GM18498 (cell line): Measurements from ENCODE around the gene ACSM3.
"Not testable (repeated sequence)": the region's sequence is repeated elsewhere in the genome, so short reads cannot be mapped to it uniquely, and the experiment has no call there.

Source experiments
- ATAC-seq: cut with Tn5 transposase; IDR thresholded peaks from one replicate; pipeline ENCODE4 v1.9.1; 2021; ENCODE audit warnings: mild to moderate bottlenecking, moderate library complexity; ENCODE audit not compliant: unreplicated experiment

Gene ACSM3

DNA sequence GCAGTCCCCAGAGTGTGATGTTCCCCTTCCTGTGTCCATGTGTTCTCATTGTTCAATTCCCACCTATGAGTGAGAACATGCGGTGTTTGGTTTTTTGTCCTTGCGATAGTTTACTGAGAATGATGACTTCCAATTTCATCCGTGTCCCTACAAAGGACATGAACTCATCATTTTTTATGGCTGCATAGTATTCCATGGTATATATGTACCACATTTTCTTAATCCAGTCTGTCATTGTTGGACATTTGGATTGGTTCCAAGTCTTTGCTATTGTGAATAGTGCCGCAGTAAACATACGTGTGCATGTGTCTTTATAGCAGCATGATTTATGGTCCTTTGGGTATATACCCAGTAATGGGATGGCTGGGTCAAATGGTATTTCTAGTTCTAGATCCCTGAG, 8.0 kb upstream of the ACSM3 start:
- not testable (repeated sequence) for ATAC-seq

DNA sequence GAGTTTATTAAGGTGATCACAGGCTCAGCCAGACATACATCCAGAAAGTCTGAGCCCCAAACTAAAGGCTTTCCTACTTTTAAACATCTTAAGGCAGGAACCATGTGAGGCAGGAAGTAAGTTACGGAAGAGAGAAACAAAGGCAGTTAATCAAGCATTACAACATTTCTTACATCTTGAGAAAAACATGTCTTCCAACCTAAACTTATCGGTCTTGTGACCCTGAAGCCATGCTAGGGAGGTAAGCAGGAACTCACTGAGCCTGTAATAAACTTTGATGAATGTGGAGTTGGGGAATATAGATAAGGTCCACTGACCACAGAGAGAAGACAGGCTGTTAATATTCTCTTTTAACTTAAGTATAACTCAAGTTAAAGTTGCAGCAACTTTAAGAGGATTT, 3.5 kb upstream of the ACSM3 start:
- ATAC-seq: no peak

DNA sequence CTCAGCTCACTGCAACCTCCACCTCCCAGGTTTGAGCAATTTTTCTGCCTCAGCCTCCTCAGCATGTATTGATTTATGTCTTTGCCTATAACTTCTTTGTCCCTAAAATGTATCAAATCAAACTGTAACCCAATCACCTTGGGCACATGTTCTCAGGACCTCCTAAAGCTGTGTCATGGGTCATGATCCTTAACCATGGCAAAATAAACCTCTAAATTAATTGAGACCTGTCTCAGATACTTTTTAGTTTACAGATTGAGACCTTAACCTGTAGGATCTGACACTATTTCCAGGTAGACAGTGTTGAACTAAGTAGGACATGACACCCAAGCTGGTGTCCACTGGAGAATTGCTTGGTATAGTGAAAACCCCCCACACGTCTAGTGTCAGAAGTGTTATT, 2.6 kb upstream of the ACSM3 start:
- ATAC-seq: no peak

DNA sequence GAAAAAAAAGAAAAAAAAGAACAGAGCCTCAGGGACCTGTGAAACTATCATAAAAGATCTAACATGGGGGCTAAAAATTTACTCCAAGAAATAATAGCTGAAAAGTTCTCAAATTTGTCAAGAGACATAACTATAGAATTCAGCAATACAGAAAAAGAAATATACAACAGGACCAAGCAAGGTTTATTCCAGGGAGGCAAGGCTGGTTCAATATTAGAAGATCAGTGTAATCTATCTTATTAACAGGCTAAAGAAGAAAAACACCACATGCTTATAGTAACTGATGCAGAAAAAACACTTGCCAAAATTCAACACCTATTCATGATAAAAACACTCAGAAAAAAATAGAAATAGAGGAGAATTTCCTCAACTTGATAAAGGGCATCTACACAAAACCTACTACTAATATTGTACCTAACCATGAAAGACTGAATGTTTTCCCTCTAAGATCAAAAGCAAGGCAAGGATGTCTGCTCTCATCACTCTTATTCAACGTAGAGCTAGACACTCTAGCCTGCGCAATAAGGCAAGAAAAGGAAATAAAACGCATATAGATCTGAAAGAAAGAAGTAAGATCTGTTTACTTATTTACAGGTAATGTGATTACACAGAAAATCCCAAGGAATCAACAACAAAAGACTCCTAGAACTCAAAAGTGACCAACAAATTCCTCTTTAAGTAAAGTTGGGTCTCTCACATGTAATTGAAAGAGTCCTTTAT, 1.2 kb upstream of the ACSM3 start:
- no peak for ATAC-seq

DNA sequence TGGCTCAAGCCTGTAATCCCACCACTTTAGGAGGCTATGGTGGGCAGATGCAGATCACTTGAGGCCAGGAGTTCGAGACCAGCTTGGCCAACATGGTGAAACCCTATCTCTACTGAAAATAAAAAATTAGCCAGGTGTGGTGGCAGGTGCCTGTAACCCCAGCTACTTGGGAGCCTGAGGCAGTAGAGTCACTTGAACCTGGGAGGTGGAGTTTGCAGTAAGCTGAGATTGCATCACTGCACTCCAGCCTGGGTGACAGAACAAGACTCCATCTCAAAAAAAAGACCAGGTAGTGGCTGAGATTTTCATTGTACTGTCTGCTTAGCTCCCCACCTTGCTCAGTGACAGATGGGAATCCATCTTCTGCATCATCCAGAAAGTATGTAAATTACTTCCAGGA, 634 bp downstream of the ACSM3 start:
- ATAC-seq: not testable (repeated sequence)

DNA sequence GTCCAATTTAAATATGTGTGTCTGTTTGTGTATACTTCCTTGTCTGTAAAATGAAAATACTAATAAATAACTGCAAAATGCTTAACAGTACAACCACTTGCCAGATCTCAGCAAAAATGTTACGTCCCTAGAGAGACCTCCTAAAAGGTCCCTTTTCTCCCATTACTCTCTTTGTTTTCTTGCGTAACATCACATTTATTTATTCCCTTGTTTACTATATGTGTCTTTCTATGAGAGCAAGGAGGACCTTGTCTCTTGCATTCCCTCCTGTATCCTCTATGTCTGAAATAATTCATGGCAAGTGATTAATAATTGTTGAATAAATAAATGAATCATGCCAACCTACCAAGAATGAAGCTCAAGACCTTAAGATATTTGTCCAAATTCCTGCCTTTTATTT, 1.9 kb downstream of the ACSM3 start:
- ATAC-seq: no peak

DNA sequence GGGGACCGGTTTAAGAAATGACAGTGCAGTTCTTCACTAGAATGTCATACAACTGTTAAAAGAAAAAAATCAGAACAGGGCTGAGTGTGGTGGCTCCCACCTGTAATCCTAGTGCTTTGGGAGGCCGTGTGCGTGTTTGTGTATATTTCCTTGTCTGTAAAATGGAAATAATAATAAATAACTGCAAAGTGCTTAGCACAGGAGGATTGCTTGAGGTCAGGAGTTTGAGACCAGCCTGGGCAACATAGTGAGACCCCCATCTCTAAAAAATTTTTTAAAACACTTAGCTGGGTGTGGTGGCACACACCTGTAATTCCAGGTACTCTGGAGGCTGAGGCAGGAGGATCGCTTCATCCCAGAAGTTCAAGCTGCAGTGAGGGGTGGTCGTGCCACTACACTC, 2.5 kb downstream of the ACSM3 start:
- ATAC-seq: no peak

DNA sequence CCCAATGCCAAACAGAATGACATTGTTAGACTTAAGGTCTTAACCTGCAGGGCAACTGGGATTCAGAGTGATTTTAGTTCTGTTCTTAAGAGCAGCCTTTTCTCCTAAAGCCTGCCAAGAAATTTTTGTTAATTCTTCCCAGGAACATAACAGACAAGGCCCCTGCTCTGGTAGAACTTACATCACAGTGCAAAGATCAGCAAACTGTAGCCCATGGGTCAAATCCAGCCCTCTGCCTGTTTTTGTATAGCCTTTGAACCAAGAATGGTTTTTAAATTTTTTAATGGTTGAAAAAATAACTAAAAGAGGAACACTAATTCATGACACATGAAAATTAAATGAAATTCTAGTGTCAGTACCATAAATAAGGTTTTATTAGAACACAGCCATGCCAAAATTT, 3.8 kb downstream of the ACSM3 start:
- ATAC-seq: no peak

DNA sequence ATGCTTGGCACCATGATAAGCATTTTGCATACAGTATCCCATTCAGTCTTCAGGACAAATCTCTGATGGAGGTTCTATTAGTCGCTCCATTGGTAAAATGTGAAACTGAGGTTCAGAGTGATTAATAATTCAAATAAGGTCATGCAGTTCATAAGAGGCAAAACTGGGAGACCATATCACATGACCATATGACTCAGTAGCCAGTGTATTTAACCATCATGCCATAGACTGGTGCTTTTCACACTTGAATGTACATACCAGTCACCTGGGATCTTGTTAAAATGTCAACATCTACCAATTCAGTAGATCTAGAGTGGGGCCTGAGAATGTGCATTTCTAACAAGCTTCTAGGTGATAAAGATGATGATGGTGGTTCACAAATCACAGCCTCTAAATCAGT, 4.3 kb downstream of the ACSM3 start:
- no peak for ATAC-seq

DNA sequence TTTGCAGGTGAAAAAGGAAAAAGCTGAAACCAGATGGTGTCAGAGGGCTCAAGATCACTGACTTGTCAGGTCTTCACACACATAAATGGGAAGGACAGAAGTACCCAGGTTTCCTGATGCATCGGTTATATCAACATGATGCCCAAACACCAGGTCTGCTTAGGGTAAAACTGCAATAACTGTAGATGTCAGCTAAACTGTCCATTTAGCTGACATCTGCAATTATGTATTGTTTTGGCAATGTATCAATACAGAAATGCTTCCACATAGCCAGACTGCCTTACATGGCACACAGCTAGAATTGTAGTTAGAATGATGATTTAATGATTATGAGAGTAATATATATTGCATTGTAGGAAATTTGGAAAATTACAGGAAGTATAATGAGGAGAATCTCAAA, 5.0 kb downstream of the ACSM3 start:
- no peak for ATAC-seq

DNA sequence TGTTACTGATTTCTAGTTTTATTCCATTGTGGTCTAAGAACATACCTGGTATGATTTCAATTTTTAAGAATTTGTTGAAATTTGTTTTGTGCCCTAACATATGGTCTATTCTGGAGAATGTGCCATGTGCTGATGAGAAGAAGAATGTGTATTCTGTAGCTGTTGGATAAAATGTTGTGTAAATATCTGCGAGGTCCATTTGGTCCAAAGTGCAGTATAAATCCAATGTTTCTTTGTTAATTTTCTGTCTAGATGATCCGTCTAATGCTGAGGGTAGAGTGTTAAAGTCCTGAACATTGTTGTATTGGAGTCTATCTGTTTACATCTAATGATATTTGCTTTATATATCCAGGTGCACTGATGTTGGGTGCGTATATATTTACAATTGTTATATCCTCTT, 9.9 kb downstream of the ACSM3 start:
- no peak for ATAC-seq

DNA sequence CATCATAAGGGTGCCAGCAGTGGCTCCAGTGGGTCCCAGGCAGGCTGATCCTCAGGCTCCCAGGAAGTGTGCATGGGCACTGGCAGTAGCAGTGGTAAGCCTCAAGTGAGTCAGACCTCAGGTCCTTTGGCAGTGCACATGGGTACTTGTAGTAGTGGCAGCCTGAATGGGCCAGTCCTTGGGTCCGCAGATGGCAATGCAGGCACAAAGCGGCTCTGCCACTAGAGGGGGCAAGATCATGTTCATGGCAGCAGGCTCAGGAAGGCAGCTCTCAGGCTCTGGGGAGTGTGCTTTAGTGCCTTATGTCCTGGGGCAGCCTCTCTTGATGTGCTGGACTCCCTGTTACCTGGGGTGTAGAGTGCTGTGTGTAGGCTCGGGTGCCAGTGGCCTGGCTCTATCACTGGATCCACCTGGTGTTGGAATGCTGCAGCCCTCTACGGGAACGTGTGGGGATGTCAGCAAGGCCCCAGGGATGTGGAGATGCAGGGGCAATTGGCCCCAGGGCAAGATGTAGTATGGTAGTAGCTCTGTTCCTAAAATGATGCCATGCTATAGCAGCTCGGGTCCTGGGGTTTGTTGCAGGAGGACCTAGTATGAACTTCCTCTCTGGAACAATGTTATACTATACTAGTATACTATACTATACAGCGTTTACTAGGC, 11.0 kb downstream of the ACSM3 start:
- ATAC-seq: no peak

DNA sequence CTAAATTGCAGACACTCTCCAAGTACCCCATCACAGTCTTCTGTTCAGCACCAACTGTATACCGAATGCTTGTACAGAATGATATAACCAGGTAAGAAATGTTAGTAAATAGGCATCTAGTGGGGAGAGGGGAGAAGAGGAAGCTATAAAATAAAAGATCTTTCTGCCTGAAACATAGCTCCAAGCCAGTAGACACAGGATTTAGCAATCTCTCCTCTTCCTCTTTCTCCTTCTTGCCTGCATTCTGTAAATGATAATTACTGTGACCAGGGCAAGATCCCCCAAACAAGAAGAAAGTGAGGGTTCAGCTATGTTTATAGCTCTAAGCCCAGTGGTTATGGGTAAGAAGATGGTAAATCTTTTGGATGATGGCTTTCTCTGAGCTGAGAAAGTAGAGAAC, 17.9 kb downstream of the ACSM3 start:
- ATAC-seq: no peak

DNA sequence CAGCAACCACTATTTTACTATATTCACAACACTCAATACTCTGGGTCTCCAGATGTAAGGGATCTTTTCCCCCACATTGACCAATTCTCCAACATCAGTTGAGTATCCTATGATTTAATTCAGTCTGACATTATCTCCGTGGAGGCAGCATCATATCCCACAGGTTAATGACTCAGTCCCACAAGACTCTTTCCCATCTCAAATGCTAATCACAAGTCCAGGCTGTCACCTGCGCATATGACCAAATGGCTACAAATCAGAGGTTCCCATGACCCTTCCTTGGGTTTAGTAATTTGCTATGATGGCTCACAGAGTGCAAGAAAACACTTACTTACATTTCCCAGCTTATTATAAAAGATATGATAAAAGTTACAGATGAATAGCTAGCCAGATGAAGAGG, 18.7 kb downstream of the ACSM3 start:
- no peak for ATAC-seq

DNA sequence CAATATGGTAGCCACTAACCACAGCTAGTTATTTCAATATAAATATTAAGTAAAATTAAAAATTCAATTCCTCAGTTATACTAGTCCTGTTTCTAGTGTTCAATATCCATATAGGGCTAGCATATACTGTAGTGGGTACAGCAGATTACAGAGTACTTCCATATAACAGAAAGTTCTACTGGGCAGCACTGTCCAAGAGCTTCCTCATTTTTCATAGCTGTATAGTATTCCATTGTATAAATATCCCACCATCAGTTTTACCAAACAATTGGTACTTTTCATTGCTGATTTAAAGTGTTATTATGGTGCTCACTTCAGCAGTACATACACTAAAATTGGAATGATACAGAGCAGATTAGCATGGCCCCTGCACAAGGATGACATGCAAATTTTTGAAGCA, 20.4 kb downstream of the ACSM3 start:
- ATAC-seq: no peak

DNA sequence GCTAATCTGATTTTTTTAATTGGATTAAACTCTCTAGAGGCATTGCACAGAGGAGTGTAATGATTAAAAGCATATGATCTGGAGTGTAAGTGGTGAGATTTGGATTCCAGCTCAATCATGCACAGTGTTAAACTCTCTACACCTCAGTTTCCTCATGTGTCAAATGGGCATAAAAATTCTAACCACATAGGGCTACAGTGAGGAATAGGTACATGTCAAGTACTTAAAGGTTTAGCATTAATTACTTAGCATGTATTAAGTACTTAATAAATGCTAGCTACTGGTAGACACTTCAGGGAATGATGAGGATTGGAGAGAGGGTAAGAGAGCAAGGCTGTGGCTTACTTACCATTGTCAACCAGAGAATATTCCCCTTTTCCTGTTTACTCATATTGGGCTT, 25.3 kb downstream of the ACSM3 start:
- ATAC-seq: no peak

DNA sequence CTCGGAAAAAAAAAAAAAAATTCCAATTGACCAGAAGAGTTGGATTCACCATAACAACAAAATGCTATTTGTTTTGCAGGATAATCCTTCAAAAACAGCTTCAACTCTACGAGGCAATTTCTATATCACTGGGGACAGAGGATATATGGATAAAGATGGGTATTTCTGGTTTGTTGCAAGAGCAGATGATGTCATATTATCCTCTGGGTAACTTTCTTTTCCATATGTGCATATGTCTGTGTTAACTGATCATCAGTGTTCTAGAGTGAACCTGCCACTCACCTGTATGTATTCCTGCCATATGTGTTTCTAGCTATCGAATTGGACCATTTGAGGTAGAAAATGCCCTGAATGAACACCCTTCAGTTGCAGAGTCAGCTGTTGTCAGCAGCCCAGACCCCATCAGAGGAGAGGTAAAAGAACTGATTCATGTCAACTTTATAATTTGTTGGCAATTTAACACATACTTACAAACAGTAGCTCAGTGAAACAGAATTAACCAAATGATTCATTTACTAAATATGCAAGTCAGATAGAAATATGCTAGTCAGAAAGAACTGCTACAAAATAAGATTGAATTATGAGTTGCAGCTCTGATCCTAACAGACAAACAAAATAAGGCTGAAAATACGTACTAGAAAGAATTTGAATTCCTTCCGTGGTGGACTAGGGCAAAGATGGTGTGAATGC, 28.3 kb downstream of the ACSM3 start:
- ATAC-seq: no peak

DNA sequence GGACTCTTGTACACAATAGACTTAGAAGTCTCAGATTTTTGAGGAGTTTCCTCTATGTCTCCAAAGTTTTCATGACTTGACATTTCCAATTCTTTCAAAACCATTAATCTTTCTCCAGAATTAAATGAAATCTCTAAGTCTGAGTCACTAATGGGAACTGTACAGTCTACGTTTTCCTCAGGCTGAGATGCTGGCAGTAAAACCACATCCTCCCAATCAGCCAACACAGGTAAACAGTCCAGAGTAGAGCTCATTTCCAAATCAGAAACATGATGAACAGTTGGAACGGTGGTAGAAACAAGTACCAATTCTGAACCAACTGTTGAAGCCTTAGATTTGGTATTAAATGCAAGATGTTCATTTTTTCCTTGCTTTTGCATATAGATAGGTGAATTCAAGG, 34.5 kb downstream of the ACSM3 start:
- no peak for ATAC-seq

DNA sequence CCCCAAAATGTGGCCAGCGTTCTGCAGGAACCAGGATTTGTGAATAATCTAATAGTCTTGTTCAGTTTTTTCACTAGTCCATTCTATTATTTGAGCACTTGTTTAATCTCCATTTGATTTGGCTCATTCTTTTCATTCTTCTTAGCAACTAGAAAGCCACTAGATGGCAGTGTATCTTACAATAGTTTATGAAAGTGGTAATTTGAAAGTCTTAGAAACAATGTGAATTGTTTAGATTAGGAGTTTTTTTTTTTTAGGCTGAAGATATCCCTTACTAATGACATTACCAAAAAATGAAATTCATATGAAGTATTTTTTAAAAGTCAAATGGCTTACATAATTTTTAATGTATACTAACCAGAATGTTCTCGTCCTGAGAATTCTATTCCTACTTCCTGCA, 35.8 kb downstream of the ACSM3 start:
- no peak for ATAC-seq

DNA sequence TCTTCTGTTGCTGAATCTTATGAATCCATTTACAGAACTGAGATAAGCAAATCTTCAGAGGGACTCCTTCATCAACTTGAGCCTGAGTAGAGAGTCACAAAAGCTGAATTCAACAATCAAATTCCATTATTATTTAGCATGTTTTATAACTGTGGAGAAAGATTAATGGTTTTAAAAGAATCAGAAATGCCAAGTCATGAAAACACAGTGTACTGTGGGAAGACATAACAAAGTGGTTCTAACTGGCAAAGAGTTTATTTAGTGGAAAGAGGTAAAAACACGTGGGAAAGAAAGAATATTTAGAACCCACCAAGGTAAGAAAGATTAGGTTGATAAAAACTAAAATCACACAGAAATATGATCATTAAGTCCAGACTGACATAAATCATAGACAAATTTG, 37.5 kb downstream of the ACSM3 start:
- no peak for ATAC-seq

DNA sequence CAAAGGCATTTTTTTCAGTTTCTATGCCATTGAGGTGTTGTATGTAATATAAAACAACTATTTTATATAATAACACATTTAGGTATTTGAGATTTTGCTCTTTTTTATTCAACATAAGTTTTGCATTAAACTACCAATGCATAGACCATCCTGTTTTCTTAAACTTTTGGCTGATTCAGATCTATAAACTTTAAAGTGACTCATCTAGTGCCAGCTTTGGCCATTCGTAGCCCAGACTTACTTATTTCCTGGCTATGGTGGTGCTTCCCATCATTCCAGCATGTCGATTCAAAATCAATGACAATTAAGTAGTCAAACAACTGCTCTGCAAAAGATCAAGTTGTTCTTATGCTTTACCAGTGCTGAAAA, 39.4 kb downstream of the ACSM3 start:
- no peak for ATAC-seq

DNA sequence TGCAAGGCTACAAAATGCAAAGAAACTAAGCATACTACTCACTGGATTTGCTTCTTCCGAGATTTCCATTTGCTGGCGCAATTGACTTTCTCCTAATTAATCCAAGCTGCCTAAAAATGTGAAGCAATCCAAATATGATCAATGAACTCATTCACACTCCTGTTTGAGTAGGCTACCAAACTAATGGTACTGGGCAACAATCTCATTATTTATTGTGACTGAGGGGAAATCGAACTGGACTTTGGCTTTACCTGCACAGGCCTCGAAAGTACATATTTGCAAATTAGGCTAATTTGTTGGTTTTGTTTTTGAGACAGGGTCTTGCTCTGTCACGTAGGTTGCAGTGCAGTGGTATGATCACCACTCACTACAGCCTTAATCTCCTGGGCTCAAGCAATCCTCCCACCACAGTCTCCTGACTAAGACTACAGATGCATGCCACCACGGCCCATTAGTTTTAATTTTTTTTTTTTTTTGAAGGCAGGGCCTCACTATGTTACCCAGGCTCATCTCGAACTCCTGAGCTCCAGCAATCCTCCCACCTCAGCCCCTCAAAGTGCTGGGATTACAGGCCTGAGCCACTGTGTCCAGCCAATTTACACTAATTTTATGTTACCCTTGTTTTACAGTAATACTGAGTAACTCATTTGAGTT, 39.9 kb downstream of the ACSM3 start:
- ATAC-seq: no peak
